Caki2 (cell line): ENCODE data around the gene ATP5PF. TPM values are rescaled to one million over a fixed set of nuclear protein-coding genes. Genes with fewer than 3 reads are reported as not detected.
"Not testable (repeated sequence)": the region's sequence is repeated elsewhere in the genome, so short reads cannot be mapped to it uniquely, and the experiment has no call there.

ENCODE experiments used
- DNase-seq: peaks from one replicate; pipeline ENCODE4 v3.0.0-alpha.2; 2015; ENCODE audit warnings: low read depth
- in situ Hi-C: cut with HindIII; loops from 2 replicates; pipeline ENCODE4 v1.10.0; 2016; ENCODE audit warnings: low sequenced_read_pairs, low pct_unique_long_range_greater_than_20kb, mixed read lengths
- total RNA-seq: library from RNA; depleted of rRNA; stranded (reverse); fragments of >200 nt; shearing (Covaris generic); gene quantifications from 2 replicates; pipeline ENCODE4 v1.2.3, GENCODE V29; 2014; ENCODE audit warnings: low replicate concordance

Gene ATP5PF
- total RNA-seq, 1 experiment from 2014 or later, result 91.3 TPM

- in situ Hi-C loops, result no loop called here
- peak; percentile 27 for DNase-seq
Measured at GRCh38 chr21:25733859-25734653, 648 bp downstream of the ATP5PF start.

- in situ Hi-C loops, result no loop called here
- no peak for DNase-seq
Measured at GRCh38 chr21:25732091-25732760, 2.5 kb downstream of the ATP5PF start.

GRCh38 chr21:25722631-25723030 lies 12.1 kb downstream of the ATP5PF start:
- in situ Hi-C loops, result no loop called here
- DNase-seq, result no peak

- in situ Hi-C loops, result no loop called here
- no peak for DNase-seq
Measured at GRCh38 chr21:25721987-25722386, 12.7 kb downstream of the ATP5PF start.

- in situ Hi-C loops, result no loop called here
- peak; percentile 41 for DNase-seq
Measured at GRCh38 chr21:25717491-25718147, 17.1 kb downstream of the ATP5PF start.

- in situ Hi-C loops, DNase-seq: not testable (repeated sequence)
Measured at GRCh38 chr21:25714066-25714465, 20.6 kb downstream of the ATP5PF start.

- DNase-seq, result no peak
- in situ Hi-C loops, result no loop called here
Measured at GRCh38 chr21:25710550-25710949, 24.2 kb downstream of the ATP5PF start.

GRCh38 chr21:25709684-25710265 lies 24.9 kb downstream of the ATP5PF start:
- in situ Hi-C loops, result no loop called here
- no peak for DNase-seq

GRCh38 chr21:25708467-25709065 lies 26.1 kb downstream of the ATP5PF start:
- in situ Hi-C loops, result no loop called here
- DNase-seq, result peak; percentile 20

GRCh38 chr21:25701529-25701928 lies 33.2 kb downstream of the ATP5PF start:
- no peak for DNase-seq
- in situ Hi-C loops, result no loop called here

GRCh38 chr21:25700741-25701140 lies 34.0 kb downstream of the ATP5PF start:
- DNase-seq, result no peak
- in situ Hi-C loops, result no loop called here

GRCh38 chr21:25695461-25695860 lies 39.2 kb downstream of the ATP5PF start:
- in situ Hi-C loops, DNase-seq: not testable (repeated sequence)

- DNase-seq, result peak; percentile 76
- in situ Hi-C loops, result no loop called here
Measured at GRCh38 chr21:25691976-25692375, 42.7 kb downstream of the ATP5PF start.

- DNase-seq, result no peak
- in situ Hi-C loops, result no loop called here
Measured at GRCh38 chr21:25689226-25689625, 45.5 kb downstream of the ATP5PF start.

GRCh38 chr21:25688275-25689155 lies 46.2 kb downstream of the ATP5PF start:
- DNase-seq, result no peak
- in situ Hi-C loops, result no loop called here

GRCh38 chr21:25687787-25688186 lies 46.9 kb downstream of the ATP5PF start:
- no peak for DNase-seq
- in situ Hi-C loops, result no loop called here

- DNase-seq, result no peak
- in situ Hi-C loops, result no loop called here
Measured at GRCh38 chr21:25682382-25682781, 52.3 kb downstream of the ATP5PF start.

GRCh38 chr21:25676451-25676850 lies 58.3 kb downstream of the ATP5PF start:
- in situ Hi-C loops, result no loop called here
- DNase-seq, result no peak
